HepG2 (cell line): ENCODE data around the gene MORN3. TPM values are rescaled to one million over a fixed set of nuclear protein-coding genes. Genes with fewer than 3 reads are reported as not detected.

ENCODE experiments used
- ATAC-seq: fragments of 200-7000 bp; cut with Tn5 transposase; 3 replicates; pipeline ENCODE4 v1.9.1; 2020; ENCODE audit warnings: mild to moderate bottlenecking, moderate library complexity
- BruUV-seq: library from RNA; stranded (reverse); fragments of 400-500 nt; replicated peaks from 2 replicates; lab custom pipeline; 2021; lab: Mats Ljungman, UMichigan
- CTCF ChIA-PET: fragments of 300-600 bp; formaldehyde crosslinking; extraction: SDS; loops from one replicate; lab custom pipeline; 2021; ENCODE audit warnings: low total read pairs, inconsistent platforms, low intra/inter-chr PET ratio; lab: Yijun Ruan, JAX
- POLR2A ChIA-PET: fragments of 350-600 bp; sonication (Branson Sonifier 250); formaldehyde crosslinking; loops from one replicate; lab custom pipeline; 2020; ENCODE audit warnings: antibody characterized with exemption, inconsistent platforms; lab: Yijun Ruan, JAX
- DNase-seq: peaks from one replicate; pipeline ENCODE4 v3.0.0-alpha.2; 2015; ENCODE audit warnings: low spot score
- FAIRE-seq: peaks from 3 replicates; lab custom pipeline; 2011; peaks lifted over from hg19 to GRCh38; lab: Jason Lieb, UNC
- H2AFZ ChIP-seq: one replicate; pipeline ENCODE4 v1.6.1; 2011; ENCODE audit warnings: low read length, inconsistent platforms
- H3K27ac ChIP-seq: fragments of 300-600 bp; 3 replicates; pipeline ENCODE4 v1.8.0; 2011; ENCODE audit warnings: mixed run types, mild to moderate bottlenecking, mixed read lengths, low read length, inconsistent platforms; ENCODE audit not compliant: insufficient read depth; ENCODE audit errors: extremely low read length
- H3K27me3 ChIP-seq, 2 experiments: fragments of 200-600 bp in 1 of 2; 2 replicates in 1 of 2; 3 replicates in 1 of 2; pipeline versions ENCODE4 v1.6.0 to v1.8.0; 2011; ENCODE audit warnings: low read length in 2 of 2, mild to moderate bottlenecking in 2 of 2, moderate library complexity in 2 of 2, inconsistent platforms in 1 of 2; ENCODE audit not compliant: insufficient read depth in 2 of 2, control insufficient read depth in 1 of 2
- H3K36me3 ChIP-seq, 2 experiments: fragments of 200-600 bp in 1 of 2; replicated peaks in 1 of 2; 2 replicates in 1 of 2; 3 replicates in 1 of 2; pipeline versions ENCODE4 v1.5.1 to v1.8.0; 2011; ENCODE audit warnings: low read length in 2 of 2, inconsistent platforms in 1 of 2; ENCODE audit not compliant: insufficient read depth in 2 of 2, control insufficient read depth in 1 of 2
- H3K4me1 ChIP-seq: 2 replicates; pipeline ENCODE4 v1.5.1; 2012; ENCODE audit warnings: low read length, inconsistent platforms; ENCODE audit not compliant: insufficient read depth
- H3K4me2 ChIP-seq: 2 replicates; pipeline ENCODE4 v1.6.0; 2011; ENCODE audit warnings: low read depth, low read length, inconsistent platforms
- H3K4me3 ChIP-seq, 3 experiments: fragments of 200-600 bp in 1 of 3; sonication (generic), shearing (Covaris generic) in 1 of 3; replicated peaks in 1 of 3; 2 replicates each; pipeline ENCODE4 v1.5.1; 2011 to 2016; ENCODE audit warnings: low read length in 3 of 3, inconsistent platforms in 2 of 3, low read depth in 2 of 3, mild to moderate bottlenecking in 2 of 3, control low read depth in 1 of 3, mixed read lengths in 1 of 3; ENCODE audit not compliant: insufficient read depth in 1 of 3
- H3K79me2 ChIP-seq: one replicate; pipeline ENCODE4 v1.6.1; 2011; ENCODE audit warnings: low read length, inconsistent platforms; ENCODE audit not compliant: insufficient read depth
- H3K9ac ChIP-seq: 2 replicates; pipeline ENCODE4 v1.6.0; 2011; ENCODE audit warnings: mild to moderate bottlenecking, low read depth, low read length, inconsistent platforms; ENCODE audit not compliant: insufficient read depth
- H3K9me3 ChIP-seq: 2 replicates; pipeline ENCODE4 v1.5.1; 2012; ENCODE audit warnings: mild to moderate bottlenecking, low read length
- H4K20me1 ChIP-seq: 2 replicates; pipeline ENCODE4 v1.6.0; 2011; ENCODE audit warnings: inconsistent platforms, mild to moderate bottlenecking, low read length, moderate library complexity; ENCODE audit not compliant: insufficient read depth
- FOXC1 ChIP-seq: sonication (generic); formaldehyde crosslinking; IDR thresholded peaks from 2 replicates; pipeline ENCODE4 v1.8.0; 2022; ENCODE audit warnings: mild to moderate bottlenecking, missing genetic modification reagents, borderline replicate concordance
- HMG20B ChIP-seq: conservative IDR thresholded peaks from 2 replicates; pipeline ENCODE4 v1.6.1; 2016; ENCODE audit warnings: missing genetic modification reagents, missing compliant biosample characterization
- HNF4A ChIP-seq: sonication (generic); formaldehyde crosslinking; IDR thresholded peaks from 2 replicates; pipeline ENCODE4 v1.4.0; 2020; ENCODE audit warnings: missing genetic modification reagents
- HNRNPH1 ChIP-seq: fragments of 200-400 bp; formaldehyde crosslinking; optimal IDR thresholded peaks from 2 replicates; pipeline ENCODE3; 2017; ENCODE audit warnings: mild to moderate bottlenecking, low read depth, low read length
- HNRNPLL ChIP-seq: fragments of 200-400 bp; formaldehyde crosslinking; IDR thresholded peaks from 2 replicates; pipeline ENCODE4 v1.6.1; 2017; ENCODE audit warnings: mild to moderate bottlenecking, low read depth, low read length; ENCODE audit not compliant: poor library complexity, severe bottlenecking
- MIER3 ChIP-seq: IDR thresholded peaks from 2 replicates; pipeline ENCODE4 v1.6.1; 2016; ENCODE audit warnings: missing compliant biosample characterization, borderline replicate concordance
- PCBP2 ChIP-seq: fragments of 200-400 bp; formaldehyde crosslinking; optimal IDR thresholded peaks from 2 replicates; pipeline ENCODE3; 2018; ENCODE audit warnings: low read length, low read depth; ENCODE audit not compliant: poor library complexity, severe bottlenecking
- RARA ChIP-seq: IDR thresholded peaks from 2 replicates; pipeline ENCODE4 v1.6.1; 2016; ENCODE audit warnings: missing genetic modification reagents, missing compliant biosample characterization
- SCMH1 ChIP-seq: sonication (generic); formaldehyde crosslinking; IDR thresholded peaks from 2 replicates; pipeline ENCODE4 v1.9.0; 2021; ENCODE audit warnings: missing genetic modification reagents, mild to moderate bottlenecking, borderline replicate concordance
- TP53 ChIP-seq: sonication (generic); formaldehyde crosslinking; conservative IDR thresholded peaks from 2 replicates; pipeline ENCODE4 v1.4.0; 2020; ENCODE audit warnings: missing genetic modification reagents
- ZFP90 ChIP-seq: sonication (generic); formaldehyde crosslinking; IDR thresholded peaks from 2 replicates; pipeline ENCODE4 v1.8.0; 2022; ENCODE audit warnings: missing genetic modification reagents, mild to moderate bottlenecking, inconsistent platforms, borderline replicate concordance
- ZKSCAN1 ChIP-seq: fragments of 150-350 bp; IDR thresholded peaks from 2 replicates; pipeline ENCODE4 v1.6.1; 2014; ENCODE audit warnings: low read length
- ZNF124 ChIP-seq: sonication (generic); formaldehyde crosslinking; IDR thresholded peaks from 2 replicates; pipeline ENCODE4 v1.4.0; 2020; ENCODE audit warnings: missing genetic modification reagents
- ZNF335 ChIP-seq: sonication (generic); formaldehyde crosslinking; IDR thresholded peaks from 2 replicates; pipeline ENCODE4 v1.4.0; 2020; ENCODE audit warnings: missing genetic modification reagents
- ZNF441 ChIP-seq: sonication (generic); formaldehyde crosslinking; IDR thresholded peaks from 2 replicates; pipeline ENCODE4 v1.7.0; 2021; ENCODE audit warnings: missing genetic modification reagents, borderline replicate concordance
- ZNF496 ChIP-seq: sonication (generic); formaldehyde crosslinking; IDR thresholded peaks from 2 replicates; pipeline ENCODE4 v1.8.1; 2023; ENCODE audit warnings: mild to moderate bottlenecking, moderate library complexity, missing genetic modification reagents; ENCODE audit not compliant: insufficient replicate concordance
- ZNF761 ChIP-seq: sonication (generic); formaldehyde crosslinking; conservative IDR thresholded peaks from 2 replicates; pipeline ENCODE4 v1.4.0; 2020; ENCODE audit warnings: mild to moderate bottlenecking, missing genetic modification reagents
- WGBS: methylation state at CpG from one replicate; pipeline ENCODE4 v1.1.6; 2017; ENCODE audit warnings: low lambda C conversion rate; 5-methylcytosine and 5-hydroxymethylcytosine counted together
- in situ Hi-C: cut with HindIII; loops from 2 replicates; pipeline ENCODE4 v1.10.0; 2017; ENCODE audit warnings: low pct_unique_long_range_greater_than_20kb; ENCODE audit not compliant: extremely low pct_ligation_motif_present
- intact Hi-C: fragments of 100-400 bp; cut with micrococcal nuclease; formaldehyde crosslinking; loops from one replicate; pipeline ENCODE4 v1.10.0; 2022; ENCODE audit not compliant: unreplicated experiment
- polyA plus RNA-seq, 8 experiments: library from polyadenylated mRNA; depleted of rRNA in 3 of 8; stranded (reverse) in 7 of 8; unstranded in 1 of 8; fragments of >200 nt; fragmentation: Illumina TruSeq in 4 of 8; extraction: Trizol in 4 of 8; gene quantifications; 2 replicates each; pipeline versions ENCODE4 v1.2.1 to v1.2.3, GENCODE V29; 2011 to 2016; ENCODE audit warnings: low read depth in 4 of 8, missing spikeins in 1 of 8, mixed read lengths in 1 of 8; ENCODE audit not compliant: insufficient read depth in 1 of 8
- total RNA-seq, 5 experiments: library from RNA; depleted of rRNA; stranded (reverse); fragments of >200 nt; fragmentation: Illumina TruSeq; extraction: Trizol; gene quantifications; 2 replicates each; pipeline ENCODE4 v1.2.3, GENCODE V29; 2016; ENCODE audit warnings: low read depth in 1 of 5

MORN3 gene
- total and polyA plus RNA-seq, 2 of the 13 experiments (the other 11 are each of a cell fraction or from before 2014, with no cell fraction given): 1.1 to 2.0 TPM

- intact Hi-C loops (no loop called here), in situ Hi-C loops (loop anchor here (5.0 kb wide), 1 partner anchor 76 kb away; no protein-coding TSS in a partner anchor)
- POLR2A ChIA-PET: interaction anchor here (0.7 to 2.5 kb wide), 6 partner anchors 32 to 276 kb away, joined by 3 to 8 read pairs (median 5); partner anchors contain the start of genes ANAPC5, KDM2B and MORN3
- Histone ChIP-seq H3K4me1 (peaks cover 73% of the 10 kb centered on the region), H3K27ac (peak overlapping the region; percentile 82), H3K9ac (peak overlapping the region; percentile 80), H3K79me2 (peaks cover 12% of the 10 kb centered on the region), H3K36me3 (no peaks in the 10 kb centered on the region), H3K4me3 (peak overlapping the region; percentile 62 to 78 (median 70)), H3K9me3 (no peaks in the 10 kb centered on the region), H3K27me3 (no peaks in the 10 kb centered on the region), H3K4me2 (peak overlapping the region; percentile 84), H4K20me1 (no peaks in the 10 kb centered on the region; the same call in 1 of the 2 replicates), H2AFZ (no peak overlapping the region)
- BruUV-seq: no TSS peak
- TF ChIP-seq ZNF441 (CRISPR knock-in tag) (no peak), FOXC1 (CRISPR knock-in tag) (0 out of 2 replicates have a peak, but pooled peaks have one; percentile 28), HMG20B (CRISPR knock-in tag) (no peak)
- CTCF ChIA-PET: no interaction called here
- 34% methylated on average over 4 of the region's 8 CpGs for WGBS
- no peak for DNase-seq
- FAIRE-seq: no peak
- no peak for ATAC-seq
Measured at GRCh38 chr12:121628037-121628436, 41.4 kb downstream of the MORN3 start.

GRCh38 chr12:121626853-121627640 is 42.4 kb downstream of the MORN3 start:
- BruUV-seq: TSS peak; percentile 50
- FAIRE-seq: no peak
- WGBS: 2% methylated on average over 17 of the region's 53 CpGs
- H3K9me3 ChIP-seq: no peaks in the 10 kb centered on the region
- H3K27ac ChIP-seq: peak overlapping the region; percentile 82
- POLR2A ChIA-PET: interaction anchor here (0.6 to 2.5 kb wide), 17 partner anchors 8 to 329 kb away, joined by 3 to 14 read pairs (median 5); partner anchors contain the start of genes ANAPC5, KDM2B and MORN3
- ATAC-seq: peak; percentile 66
- H3K4me3 ChIP-seq: peak overlapping the region; percentile 62 to 78 (median 70)
- no peaks in the 10 kb centered on the region for H3K27me3 ChIP-seq
- H3K4me1 ChIP-seq: peaks cover 63% of the 10 kb centered on the region
- peak overlapping the region; percentile 84 for H3K4me2 ChIP-seq
- DNase-seq: peak; percentile 44
- H3K9ac ChIP-seq: peak overlapping the region; percentile 80
- in situ Hi-C loops: loop anchor here (5.0 kb wide), 1 partner anchor 75 kb away; no protein-coding TSS in a partner anchor
- H3K36me3 ChIP-seq: no peaks in the 10 kb centered on the region
- no peaks in the 10 kb centered on the region; the same call in 1 of the 2 replicates for H4K20me1 ChIP-seq
- no peak overlapping the region for H2AFZ ChIP-seq
- intact Hi-C loops: loop anchor here (2.0 kb wide), 1 partner anchor 46 kb away; the partner anchor contains the start of gene KDM2B
- H3K79me2 ChIP-seq: peaks cover 9% of the 10 kb centered on the region
- CTCF ChIA-PET: no interaction called here
- TF ChIP-seq SCMH1 (CRISPR knock-in tag) (no peak), RARA (CRISPR knock-in tag) (no peak), TP53 (CRISPR knock-in tag) (no peak), HNF4A (CRISPR knock-in tag) (no peak), MIER3 (CRISPR knock-in tag) (no peak), ZKSCAN1 (no peak), PCBP2 (no peak), ZNF124 (CRISPR knock-in tag) (no peak), ZNF761 (no peak), ZNF335 (CRISPR knock-in tag) (no peak), ZFP90 (CRISPR knock-in tag) (no peak), HNRNPH1 (no peak), ZNF496 (no peak), HNRNPLL (no peak)
